ENCODE results near the gene CHST13.

Gene CHST13

DNA sequence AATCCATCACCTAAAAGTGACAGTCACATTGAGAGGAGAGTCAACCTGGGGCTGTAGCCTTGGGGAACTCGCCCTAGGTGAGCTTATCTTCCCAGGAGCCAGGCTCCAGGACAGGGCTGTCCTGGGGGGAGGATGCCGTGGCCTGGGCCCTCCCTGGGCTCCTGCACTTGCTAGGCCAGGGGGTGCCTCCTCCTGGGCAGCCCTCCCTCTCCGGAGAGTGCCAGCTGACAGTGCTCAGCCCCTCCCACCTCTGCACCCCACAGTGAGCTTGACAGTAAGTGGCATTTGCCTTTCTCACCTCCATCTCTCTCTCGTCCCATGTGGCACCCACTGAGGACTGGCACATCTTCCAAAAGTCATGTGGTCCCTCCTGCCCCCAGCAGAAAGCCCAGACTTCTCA lies 25.5 kb upstream of the CHST13 start:
- Histone ChIP-seq H3K4me1 (ENCODE audit: control insufficient read depth, insufficient read depth, low read length) (no peaks in the 10 kb centered on the region), H3K9me3 (ENCODE audit: control insufficient read depth, insufficient read depth, low read depth, low read length) (no peaks in the 10 kb centered on the region), H3K36me3 (ENCODE audit: control insufficient read depth in 2 of 2, insufficient read depth in 1 of 2, low read length in 2 of 2) (no peaks in the 10 kb centered on the region), H3K27ac (ENCODE audit: extremely low read depth, low read depth, low read length) (no peak overlapping the region), H3K4me3 (ENCODE audit: low read depth, low read length) (no peak overlapping the region)
- no peak for TF ChIP-seq ZNF274 (IDR thresholded peaks at IDR 0.05; ENCODE audit: low read length)
- no peak for TF ChIP-seq ZNF274 (tag by site-specific recombination; IDR thresholded peaks at IDR 0.05; ENCODE audit: borderline replicate concordance)
- TF ChIP-seq, protein P1, sequence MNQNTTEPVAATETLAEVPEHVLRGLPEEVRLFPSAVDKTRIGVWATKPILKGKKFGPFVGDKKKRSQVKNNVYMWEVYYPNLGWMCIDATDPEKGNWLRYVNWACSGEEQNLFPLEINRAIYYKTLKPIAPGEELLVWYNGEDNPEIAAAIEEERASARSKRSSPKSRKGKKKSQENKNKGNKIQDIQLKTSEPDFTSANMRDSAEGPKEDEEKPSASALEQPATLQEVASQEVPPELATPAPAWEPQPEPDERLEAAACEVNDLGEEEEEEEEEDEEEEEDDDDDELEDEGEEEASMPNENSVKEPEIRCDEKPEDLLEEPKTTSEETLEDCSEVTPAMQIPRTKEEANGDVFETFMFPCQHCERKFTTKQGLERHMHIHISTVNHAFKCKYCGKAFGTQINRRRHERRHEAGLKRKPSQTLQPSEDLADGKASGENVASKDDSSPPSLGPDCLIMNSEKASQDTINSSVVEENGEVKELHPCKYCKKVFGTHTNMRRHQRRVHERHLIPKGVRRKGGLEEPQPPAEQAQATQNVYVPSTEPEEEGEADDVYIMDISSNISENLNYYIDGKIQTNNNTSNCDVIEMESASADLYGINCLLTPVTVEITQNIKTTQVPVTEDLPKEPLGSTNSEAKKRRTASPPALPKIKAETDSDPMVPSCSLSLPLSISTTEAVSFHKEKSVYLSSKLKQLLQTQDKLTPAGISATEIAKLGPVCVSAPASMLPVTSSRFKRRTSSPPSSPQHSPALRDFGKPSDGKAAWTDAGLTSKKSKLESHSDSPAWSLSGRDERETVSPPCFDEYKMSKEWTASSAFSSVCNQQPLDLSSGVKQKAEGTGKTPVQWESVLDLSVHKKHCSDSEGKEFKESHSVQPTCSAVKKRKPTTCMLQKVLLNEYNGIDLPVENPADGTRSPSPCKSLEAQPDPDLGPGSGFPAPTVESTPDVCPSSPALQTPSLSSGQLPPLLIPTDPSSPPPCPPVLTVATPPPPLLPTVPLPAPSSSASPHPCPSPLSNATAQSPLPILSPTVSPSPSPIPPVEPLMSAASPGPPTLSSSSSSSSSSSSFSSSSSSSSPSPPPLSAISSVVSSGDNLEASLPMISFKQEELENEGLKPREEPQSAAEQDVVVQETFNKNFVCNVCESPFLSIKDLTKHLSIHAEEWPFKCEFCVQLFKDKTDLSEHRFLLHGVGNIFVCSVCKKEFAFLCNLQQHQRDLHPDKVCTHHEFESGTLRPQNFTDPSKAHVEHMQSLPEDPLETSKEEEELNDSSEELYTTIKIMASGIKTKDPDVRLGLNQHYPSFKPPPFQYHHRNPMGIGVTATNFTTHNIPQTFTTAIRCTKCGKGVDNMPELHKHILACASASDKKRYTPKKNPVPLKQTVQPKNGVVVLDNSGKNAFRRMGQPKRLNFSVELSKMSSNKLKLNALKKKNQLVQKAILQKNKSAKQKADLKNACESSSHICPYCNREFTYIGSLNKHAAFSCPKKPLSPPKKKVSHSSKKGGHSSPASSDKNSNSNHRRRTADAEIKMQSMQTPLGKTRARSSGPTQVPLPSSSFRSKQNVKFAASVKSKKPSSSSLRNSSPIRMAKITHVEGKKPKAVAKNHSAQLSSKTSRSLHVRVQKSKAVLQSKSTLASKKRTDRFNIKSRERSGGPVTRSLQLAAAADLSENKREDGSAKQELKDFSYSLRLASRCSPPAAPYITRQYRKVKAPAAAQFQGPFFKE (tag by site-specific recombination; IDR thresholded peaks at IDR 0.05; ENCODE audit: borderline replicate concordance): no peak
- peak; percentile 16; the same call in 1 of the 2 replicates for TF ChIP-seq GLIS2 (tag by site-specific recombination; IDR thresholded peaks at IDR 0.05)
- TF ChIP-seq PRDM6 (tag by site-specific recombination; IDR thresholded peaks at IDR 0.05): no peak
- TF ChIP-seq, protein P2, sequence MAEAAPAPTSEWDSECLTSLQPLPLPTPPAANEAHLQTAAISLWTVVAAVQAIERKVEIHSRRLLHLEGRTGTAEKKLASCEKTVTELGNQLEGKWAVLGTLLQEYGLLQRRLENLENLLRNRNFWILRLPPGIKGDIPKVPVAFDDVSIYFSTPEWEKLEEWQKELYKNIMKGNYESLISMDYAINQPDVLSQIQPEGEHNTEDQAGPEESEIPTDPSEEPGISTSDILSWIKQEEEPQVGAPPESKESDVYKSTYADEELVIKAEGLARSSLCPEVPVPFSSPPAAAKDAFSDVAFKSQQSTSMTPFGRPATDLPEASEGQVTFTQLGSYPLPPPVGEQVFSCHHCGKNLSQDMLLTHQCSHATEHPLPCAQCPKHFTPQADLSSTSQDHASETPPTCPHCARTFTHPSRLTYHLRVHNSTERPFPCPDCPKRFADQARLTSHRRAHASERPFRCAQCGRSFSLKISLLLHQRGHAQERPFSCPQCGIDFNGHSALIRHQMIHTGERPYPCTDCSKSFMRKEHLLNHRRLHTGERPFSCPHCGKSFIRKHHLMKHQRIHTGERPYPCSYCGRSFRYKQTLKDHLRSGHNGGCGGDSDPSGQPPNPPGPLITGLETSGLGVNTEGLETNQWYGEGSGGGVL (tag by site-specific recombination; IDR thresholded peaks at IDR 0.05): no peak
- no peak for TF ChIP-seq ZNF777 (tag by site-specific recombination; IDR thresholded peaks at IDR 0.05; ENCODE audit: borderline replicate concordance)
- TF ChIP-seq ZNF473 (tag by site-specific recombination; IDR thresholded peaks at IDR 0.05): no peak
- TF ChIP-seq ZNF10 (tag by site-specific recombination; IDR thresholded peaks at IDR 0.05): no peak
- no peak for TF ChIP-seq ZXDB (tag by site-specific recombination; IDR thresholded peaks at IDR 0.05)
- no peak for TF ChIP-seq SETDB1 (IDR thresholded peaks at IDR 0.05; ENCODE audit: insufficient read length, low read length)
- TF ChIP-seq ZIC2 (tag by site-specific recombination; IDR thresholded peaks at IDR 0.05): peak; percentile 33; the same call in 1 of the 2 replicates
- no peak for TF ChIP-seq ZNF701 (tag by site-specific recombination; IDR thresholded peaks at IDR 0.05)
- TF ChIP-seq HOXD13 (CRISPR knock-in tag; IDR thresholded peaks at IDR 0.05; ENCODE audit: borderline replicate concordance): no peak
- TF ChIP-seq ZBTB7A (tag by site-specific recombination; IDR thresholded peaks at IDR 0.05; ENCODE audit: low read depth): no peak
- TF ChIP-seq YY1 (tag by site-specific recombination; IDR thresholded peaks at IDR 0.05): no peak
- no peak for TF ChIP-seq ZNF513 (tag by site-specific recombination; IDR thresholded peaks at IDR 0.05)
- TF ChIP-seq, protein P3, sequence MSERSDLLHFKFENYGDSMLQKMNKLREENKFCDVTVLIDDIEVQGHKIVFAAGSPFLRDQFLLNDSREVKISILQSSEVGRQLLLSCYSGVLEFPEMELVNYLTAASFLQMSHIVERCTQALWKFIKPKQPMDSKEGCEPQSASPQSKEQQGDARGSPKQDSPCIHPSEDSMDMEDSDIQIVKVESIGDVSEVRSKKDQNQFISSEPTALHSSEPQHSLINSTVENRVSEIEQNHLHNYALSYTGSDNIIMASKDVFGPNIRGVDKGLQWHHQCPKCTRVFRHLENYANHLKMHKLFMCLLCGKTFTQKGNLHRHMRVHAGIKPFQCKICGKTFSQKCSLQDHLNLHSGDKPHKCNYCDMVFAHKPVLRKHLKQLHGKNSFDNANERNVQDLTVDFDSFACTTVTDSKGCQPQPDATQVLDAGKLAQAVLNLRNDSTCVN (tag by site-specific recombination; optimal IDR thresholded peaks at IDR 0.05): no peak
- TF ChIP-seq GLIS1 (tag by site-specific recombination; IDR thresholded peaks at IDR 0.05): peak; percentile 86
- TF ChIP-seq ZNF18 (tag by site-specific recombination; IDR thresholded peaks at IDR 0.05): no peak
- TF ChIP-seq ZNF404 (tag by site-specific recombination; IDR thresholded peaks at IDR 0.05): no peak
- no peak for TF ChIP-seq ZNF121 (tag by site-specific recombination; IDR thresholded peaks at IDR 0.05)
- TF ChIP-seq ZNF366 (tag by site-specific recombination; conservative IDR thresholded peaks at IDR 0.05): no peak
- TF ChIP-seq ZNF140 (tag by site-specific recombination; IDR thresholded peaks at IDR 0.05): no peak
- ChIA-PET POLR2A (no interaction called here), CTCF (no interaction called here)
